Suppressor macrophage (primary cell): ENCODE measurements around the gene RBM6.
"Not testable (repeated sequence)": the region's sequence is repeated elsewhere in the genome, so short reads cannot be mapped to it uniquely, and the experiment has no call there.

Experiments
- DNase-seq, 4 experiments: peaks; one replicate each; pipeline ENCODE4 v3.0.0-alpha.2; 2020 to 2022
- total RNA-seq, 17 experiments: gene quantifications; one replicate each; lab custom pipeline; 2026; ENCODE audit warnings: mixed read lengths in 6 of 17, inconsistent platforms in 3 of 17; lab: John Stamatoyannopoulos, UW

RBM6 gene
- 26.1 to 103 (median 68.2) reads per million in 17 experiments for total RNA-seq

DNA sequence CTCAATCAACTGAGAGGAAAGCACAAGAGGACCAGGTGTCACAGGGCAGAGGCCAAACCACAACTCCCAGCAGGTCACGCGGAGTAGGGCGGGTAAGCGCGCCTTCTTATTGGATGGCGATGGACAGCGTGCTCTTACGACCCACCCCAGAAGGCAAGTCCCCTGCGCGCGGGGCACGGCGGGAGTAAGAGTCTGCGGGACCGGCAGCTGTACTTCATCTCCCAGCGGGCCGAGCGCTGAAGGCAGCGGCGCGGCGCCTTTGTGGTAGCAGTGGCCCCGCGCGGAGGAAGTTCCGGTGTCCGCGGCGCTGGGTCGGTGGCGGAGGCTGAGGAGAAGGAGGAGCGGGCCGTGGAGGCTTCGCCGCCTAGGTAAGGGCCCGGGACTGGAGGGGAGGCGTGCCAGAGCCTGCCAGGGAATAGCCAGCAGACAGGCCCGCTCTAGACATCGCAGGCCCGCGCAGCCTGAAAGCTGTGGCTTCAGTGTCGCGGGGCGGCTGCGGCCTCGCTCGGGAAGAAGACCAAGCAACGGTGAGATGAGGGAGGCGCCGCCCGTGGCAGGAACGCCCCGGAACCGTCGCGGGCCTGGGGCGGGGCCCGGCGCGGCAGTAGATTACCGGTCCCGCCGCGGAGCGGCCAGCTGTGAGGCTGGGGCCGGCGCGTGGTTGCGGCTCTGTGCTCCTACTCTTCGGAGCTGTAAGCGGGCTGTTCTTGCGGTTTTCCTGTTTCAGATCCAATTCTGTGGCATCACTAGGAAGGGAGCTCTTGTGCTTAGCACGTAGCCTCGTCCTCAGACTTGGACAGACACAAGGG, at the start of gene RBM6:
Gene RBM6, plus strand, starts transcription at position 293 of the 809 bp plus-strand sequence. CDS start 22,492 bp downstream, outside the sequence.
- peak; percentile 97 to 99 (median 99) for DNase-seq

- DNase-seq: no peak
Observed at GRCh38 chr3:49895791-49896190, 44.2 kb upstream of the RBM6 start.

DNA sequence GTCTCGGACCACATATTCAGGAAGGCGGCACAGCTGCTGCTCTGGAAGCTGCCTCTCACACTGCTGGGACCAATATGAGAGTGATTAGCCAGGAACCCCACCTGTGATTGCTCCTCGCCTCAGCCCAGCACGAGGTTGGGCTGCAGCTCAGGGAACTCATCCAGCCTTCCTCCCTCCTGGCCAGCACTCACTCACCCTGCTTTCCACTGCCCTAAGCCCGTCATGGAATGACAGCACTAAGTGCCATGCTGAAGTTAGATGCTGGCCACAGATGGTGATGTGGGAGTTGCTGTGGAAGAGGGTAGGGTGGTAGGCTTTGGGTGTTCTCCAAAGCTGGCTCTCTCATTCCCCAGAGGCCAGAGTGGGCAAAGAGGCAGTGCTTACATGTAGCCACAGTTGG, 43.6 kb upstream of the RBM6 start:
- DNase-seq: no peak

DNA sequence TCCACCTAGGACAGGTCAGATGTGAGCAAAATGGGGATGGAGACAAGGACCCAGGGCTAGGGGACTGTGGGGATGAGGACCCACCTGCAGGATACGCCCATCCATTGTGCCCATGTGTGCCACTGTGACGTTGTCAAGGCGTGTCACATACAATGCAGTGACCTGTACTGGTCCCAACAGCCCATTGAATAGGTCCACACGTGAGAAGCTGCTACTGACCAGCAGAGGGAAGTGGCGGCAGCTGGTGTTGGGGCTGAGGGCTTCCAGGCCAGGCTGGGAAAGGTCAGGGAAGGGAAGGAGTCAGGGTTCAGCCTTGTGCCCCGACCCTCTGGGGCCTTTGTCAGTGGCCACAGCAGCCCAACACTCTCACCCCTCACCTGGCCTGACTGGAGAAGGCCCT, 41.0 kb upstream of the RBM6 start:
- no peak for DNase-seq

DNA sequence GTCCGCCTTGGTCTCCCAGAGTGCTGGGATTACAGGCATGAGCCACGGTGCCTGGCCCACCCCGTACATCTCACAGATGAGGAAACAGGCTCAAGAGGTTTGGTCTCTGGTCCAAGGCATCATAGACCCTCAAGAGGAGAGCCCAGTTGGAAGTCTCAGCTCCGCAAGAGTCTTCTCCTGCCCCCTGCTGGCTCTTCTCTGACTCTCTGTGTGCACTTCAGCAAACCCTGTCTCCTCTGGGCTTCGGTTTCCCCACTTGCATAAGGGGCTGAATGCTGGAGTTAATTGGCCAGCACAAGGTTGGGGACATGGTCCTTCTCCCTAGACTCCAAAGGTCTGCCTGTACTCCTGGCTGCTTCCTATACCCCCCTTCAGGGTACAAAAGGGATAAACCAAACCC, 40.1 kb upstream of the RBM6 start:
- DNase-seq: no peak

DNA sequence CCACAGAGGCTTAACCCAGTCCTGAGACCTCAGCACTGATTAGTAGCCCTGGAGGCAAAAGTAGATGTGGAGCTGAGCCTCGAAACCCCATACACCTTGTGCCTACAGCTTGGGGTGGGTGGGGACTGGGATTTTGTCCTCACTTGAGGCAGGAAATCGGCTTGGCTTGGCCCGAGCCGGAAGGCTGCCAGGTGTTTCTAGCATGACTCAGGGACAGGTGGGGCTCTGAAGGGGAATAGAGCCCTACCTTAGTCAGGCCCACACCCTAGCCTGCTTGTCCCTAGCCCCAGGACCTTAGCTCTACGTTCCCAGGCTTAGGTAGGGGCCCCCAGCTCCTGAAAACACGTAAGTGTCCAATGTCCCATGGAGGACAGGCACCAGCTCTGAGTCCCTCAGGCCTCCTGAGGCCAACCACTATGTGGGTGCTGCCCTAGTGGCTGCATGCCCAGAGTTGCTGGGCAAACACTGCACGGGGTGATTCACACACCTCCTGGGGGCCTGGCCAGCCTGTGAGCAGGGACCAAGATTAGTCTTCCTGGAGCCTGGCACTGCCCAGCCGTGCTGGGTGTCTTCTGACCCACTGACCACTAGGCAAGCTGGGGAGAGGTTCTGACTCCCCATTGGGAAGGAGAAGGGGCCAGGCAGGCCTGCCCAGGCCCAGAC, 39.3 kb upstream of the RBM6 start:
- DNase-seq: no peak

GRCh38 chr3:49901366-49902339, 38.3 kb upstream of the RBM6 start:
- no peak for DNase-seq

DNA sequence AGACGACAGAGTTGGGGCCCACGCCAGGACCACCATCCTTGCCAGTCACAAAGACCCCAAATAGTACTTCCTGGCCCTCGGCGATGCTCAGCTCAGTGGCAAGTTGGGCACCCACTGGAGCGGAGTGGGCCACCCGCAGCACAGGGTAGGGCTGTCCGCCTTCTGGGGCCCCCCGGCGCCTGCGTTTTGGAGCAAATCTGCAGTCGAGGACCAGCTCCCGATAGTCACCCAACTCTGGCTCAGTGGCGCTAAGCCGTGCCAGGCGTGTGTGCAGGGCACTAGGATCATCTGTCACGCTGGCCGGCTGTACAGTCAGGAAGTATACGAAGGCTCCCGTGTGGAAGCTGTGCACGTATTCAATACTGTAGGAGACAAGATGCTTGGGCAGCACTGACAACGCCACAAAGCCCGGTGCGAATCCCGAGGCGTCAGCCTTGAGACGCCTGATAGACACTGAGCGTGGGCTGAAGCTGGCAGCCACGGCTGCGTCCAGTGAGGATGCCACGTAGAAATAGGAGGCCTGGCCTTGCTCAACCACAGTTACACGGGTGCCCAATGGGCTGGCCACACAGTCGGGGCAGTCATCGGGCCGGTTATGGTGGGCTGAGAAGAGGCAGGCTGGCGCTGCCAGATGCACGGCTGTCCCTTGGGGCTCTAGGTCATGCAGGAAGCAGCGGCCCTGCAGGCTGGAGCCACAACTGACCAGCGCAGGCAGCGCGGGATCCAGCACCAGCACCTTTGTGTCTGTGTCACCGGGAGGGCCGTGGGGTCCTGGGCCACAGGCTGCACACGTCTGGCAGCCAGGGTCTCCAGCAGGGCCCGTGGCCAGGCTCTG, 37.2 kb upstream of the RBM6 start:
- no peak for DNase-seq

GRCh38 chr3:49903451-49904424, 36.2 kb upstream of the RBM6 start, which contains the start of gene MST1R:
Gene MST1R (minus strand): TSS chr3:49903873. CDS start chr3:49903609, 264 bp downstream.
- peak; percentile 54 to 82 (median 66) for DNase-seq

DNA sequence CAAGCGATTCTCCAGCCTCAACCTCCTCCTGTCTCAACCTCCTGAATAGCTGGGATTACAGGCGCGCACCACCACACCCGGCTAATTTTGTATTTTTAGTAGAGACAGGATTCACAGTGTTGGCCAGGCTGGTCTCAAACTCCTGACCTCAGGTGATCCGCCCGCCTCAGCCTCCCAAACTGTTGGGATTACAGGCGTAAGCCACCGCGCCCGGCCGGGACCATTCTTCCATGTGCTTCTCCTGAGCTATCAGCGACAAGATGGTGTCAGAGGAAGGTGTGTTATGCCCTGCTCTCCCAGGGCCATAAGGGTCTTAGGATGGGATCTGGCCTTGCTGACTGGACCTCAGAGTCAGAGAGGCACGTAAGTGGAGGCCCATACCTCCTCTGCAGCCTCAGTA, 35.5 kb upstream of the RBM6 start:
- DNase-seq: not testable (repeated sequence)

GRCh38 chr3:49906073-49906743, 33.7 kb upstream of the RBM6 start:
- DNase-seq: peak; percentile 61 to 82 (median 72)

- no peak for DNase-seq
Observed at GRCh38 chr3:49908373-49909199, 31.4 kb upstream of the RBM6 start.

GRCh38 chr3:49910409-49911123, 29.4 kb upstream of the RBM6 start:
- DNase-seq: no peak

- DNase-seq: no peak
Observed at GRCh38 chr3:49911124-49911420, 28.9 kb upstream of the RBM6 start.

DNA sequence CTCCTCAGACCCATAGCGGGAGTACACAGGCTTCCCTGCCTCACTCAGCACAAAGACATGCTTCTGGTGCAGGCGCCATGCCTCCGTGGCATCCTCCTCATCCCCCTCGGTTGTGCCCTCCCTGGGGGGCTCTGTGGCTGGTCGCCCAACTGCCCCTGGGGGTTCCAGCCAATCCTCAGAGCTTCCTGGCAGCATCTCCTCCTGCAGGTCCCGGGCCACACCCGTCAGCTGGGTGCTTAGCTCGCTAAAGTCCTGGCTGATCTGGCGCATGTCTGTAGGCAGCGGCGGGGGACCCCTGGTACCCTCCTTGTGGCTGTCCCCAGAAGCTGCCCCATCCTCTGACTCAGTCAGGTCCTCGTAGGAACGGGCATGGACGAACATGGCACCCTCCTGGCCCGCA, 28.3 kb upstream of the RBM6 start:
- no peak for DNase-seq

DNA sequence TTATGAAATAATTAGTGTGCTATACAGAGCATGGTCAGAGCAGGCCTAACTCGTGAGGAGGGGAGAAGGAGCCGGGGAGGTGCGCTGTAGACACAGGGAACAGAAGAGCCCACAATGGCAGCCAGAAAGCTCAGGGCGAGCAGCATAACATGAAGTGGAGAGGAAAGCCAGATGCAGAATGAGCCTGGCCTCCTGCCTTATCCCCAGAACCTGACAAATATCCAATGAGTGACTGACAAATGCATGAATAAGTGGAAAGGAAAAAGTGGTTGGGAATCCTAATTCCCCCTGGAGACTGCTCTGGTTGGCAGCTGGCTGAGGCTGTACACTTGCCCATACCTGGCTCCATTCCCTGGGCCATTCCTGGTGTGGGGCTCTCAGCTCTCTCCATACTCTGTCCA, 27.1 kb upstream of the RBM6 start:
- no peak for DNase-seq

DNA sequence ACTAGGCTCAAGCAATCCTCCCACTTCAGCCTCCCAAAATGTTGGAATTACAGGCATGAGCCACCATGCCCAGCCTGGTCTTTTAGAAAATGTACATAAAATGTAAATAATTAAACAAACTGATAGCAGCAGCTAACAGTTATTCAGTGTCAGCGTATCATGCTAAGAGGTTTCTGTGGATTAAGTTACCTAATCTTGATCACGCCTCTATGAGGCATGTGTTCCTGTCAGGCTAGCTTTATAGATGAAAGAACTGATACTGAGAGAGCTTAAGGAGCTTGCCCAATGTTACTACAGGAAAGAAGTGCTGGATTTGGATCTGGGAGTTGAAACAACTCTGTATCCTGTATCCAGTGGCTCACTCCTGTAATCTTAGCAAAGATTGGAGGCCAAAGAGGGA, 25.0 kb upstream of the RBM6 start:
- peak in 3 of 4 experiments; percentile 16 to 38 (median 36) for DNase-seq

GRCh38 chr3:49916686-49917085, 23.3 kb upstream of the RBM6 start:
- no peak for DNase-seq
